ENCODE results near the gene FOLR2.
"Not testable (repeated sequence)": the region's sequence is repeated elsewhere in the genome, so short reads cannot be mapped to it uniquely, and the experiment has no call there.

The FOLR2 gene

DNA sequence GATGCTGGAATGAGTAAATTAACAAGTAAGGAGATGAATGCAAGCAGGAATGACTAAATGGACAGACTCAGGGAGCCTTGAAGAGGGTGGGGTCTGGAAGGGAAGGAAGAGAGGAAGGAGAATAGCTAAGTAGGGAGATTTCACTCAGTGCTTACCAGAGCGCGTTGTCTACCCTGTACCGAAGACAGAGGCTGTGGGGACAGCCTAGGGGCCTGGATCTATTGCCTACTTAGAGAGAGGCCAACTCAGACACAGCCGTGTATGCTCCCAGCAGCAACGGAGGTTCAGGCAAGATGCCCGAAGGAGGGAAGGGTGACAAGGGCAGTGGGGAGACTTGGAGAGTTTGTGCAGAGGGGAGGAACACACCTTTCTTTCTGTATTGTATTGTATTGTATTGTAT is at the start of gene FOLR2:
TSS of gene FOLR2 (plus strand) at position 157 of the 400 bp plus-strand sequence. CDS start 1,791 bp downstream, outside the sequence.
- DNase-seq (ENCODE audit: low spot score), result no peak

- DNase-seq (ENCODE audit: low spot score), result not testable (repeated sequence)
These were observed 47.5 kb upstream of the FOLR2 start for GRCh38 chr11:72169046-72169555.

GRCh38 chr11:72169754-72170153 is 46.8 kb upstream of the FOLR2 start:
- not testable (repeated sequence) for DNase-seq (ENCODE audit: low spot score)

- not testable (repeated sequence) for DNase-seq (ENCODE audit: low spot score)
These were observed 44.6 kb upstream of the FOLR2 start for GRCh38 chr11:72172043-72172442.

DNA sequence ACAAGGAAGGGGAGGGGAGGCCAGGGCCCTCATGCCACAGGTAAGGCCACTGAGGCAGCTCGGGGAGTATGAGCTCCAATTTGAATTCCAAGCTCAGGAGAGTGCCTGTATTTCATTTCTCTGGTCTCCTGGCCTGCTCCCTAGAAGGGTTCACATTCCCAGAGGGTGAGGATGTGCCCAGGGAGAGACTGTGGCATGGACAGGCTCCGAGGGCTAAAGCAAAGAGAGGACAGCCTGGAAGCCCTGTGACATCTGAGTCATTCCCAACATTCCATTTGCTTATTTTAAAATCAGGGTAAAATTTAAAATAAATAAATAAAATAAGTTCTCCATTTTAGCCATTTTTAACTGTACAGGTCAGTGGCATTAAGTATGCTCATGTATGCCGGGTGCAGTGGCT is 43.3 kb upstream of the FOLR2 start:
- no peak for DNase-seq (ENCODE audit: low spot score)

GRCh38 chr11:72174302-72175070 is 42.1 kb upstream of the FOLR2 start:
- no peak for DNase-seq (ENCODE audit: low spot score)

DNA sequence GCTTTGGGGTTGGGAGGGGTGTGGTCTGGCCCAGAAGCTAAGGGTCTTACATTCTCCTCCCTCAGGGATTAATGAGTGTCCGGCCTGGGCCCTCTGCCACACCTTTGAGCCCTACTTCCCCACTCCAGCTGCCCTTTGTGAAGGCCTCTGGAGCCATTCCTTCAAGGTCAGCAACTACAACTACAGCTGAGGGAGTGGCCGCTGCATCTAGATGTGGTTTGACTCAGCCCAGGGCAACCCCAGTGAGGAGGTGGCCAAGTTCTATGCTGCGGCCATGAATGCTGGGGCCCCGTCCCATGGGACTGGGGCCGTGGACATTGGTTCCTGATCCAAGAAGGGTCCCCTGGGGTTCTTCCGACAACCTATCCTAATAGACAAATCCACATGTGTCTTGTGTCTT is 38.9 kb upstream of the FOLR2 start:
- DNase-seq (ENCODE audit: low spot score), result no peak

DNA sequence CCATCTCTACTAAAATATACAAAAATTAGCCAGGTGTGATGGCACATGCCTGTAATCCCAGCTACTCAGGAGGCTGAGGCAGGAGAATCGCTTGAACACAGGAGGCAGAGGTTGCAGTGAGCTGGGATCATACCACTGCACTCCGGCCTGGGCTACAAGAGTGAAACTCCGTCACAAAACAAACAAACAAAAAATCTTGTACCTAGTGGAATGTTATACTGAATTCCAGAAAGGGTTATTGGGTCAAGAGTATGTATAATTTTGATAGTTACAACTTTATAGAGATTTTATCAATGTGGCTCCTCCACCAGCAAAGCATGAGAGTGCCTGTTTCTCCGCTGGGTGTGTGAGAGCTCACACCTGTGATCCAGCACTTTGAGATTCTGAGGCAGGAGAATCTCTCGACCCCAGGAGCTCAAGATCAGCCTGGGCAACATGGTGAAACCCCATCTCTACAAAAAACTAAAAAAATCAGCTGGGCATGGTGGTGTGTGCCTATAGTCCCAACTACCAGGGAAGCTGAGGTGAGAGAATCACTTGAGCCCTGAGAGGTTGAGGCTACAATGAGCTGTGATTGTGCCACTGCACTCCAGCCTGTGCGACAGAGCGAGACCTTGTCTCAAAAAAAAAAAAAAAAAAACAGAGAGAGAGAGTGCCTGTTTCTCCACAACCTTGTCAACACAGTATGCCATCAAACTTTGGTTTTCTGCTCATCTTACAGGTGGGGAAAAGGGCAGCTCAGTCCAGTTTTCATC is 37.4 kb upstream of the FOLR2 start:
- no peak for DNase-seq (ENCODE audit: low spot score)

DNA sequence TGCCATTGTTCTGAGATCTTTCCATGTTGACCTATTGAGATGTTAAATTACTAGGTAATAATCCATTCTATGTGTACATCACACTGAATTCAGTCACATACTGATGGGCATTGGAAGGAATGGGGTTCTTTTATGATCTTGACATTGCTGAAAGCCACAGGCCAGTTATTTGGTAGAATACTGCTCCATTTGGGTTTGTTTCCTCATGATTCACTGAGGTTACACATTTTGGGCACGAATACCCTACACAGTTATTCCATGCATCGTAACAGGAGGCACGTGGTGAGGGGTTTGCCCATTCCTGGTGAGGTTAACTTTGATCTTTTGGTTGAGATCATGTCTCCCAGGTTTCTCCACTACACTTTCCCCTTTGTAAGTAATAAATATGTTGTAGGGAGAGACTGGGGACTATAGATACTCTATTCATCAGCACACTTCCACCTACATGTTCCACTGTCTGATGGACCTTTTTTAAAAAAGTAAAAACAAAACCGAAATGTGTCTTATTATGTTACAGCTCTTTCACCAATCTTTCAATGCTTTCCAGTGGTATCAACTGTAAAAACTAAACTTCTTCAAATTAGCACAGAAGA is 36.7 kb upstream of the FOLR2 start:
- DNase-seq (ENCODE audit: low spot score), result no peak

- DNase-seq (ENCODE audit: low spot score), result not testable (repeated sequence)
These were observed 35.6 kb upstream of the FOLR2 start for GRCh38 chr11:72180892-72181552.

- DNase-seq (ENCODE audit: low spot score), result not testable (repeated sequence)
These were observed 35.0 kb upstream of the FOLR2 start for GRCh38 chr11:72181553-72181958.

- no peak for DNase-seq (ENCODE audit: low spot score)
These were observed 28.3 kb upstream of the FOLR2 start for GRCh38 chr11:72188267-72188666.

DNA sequence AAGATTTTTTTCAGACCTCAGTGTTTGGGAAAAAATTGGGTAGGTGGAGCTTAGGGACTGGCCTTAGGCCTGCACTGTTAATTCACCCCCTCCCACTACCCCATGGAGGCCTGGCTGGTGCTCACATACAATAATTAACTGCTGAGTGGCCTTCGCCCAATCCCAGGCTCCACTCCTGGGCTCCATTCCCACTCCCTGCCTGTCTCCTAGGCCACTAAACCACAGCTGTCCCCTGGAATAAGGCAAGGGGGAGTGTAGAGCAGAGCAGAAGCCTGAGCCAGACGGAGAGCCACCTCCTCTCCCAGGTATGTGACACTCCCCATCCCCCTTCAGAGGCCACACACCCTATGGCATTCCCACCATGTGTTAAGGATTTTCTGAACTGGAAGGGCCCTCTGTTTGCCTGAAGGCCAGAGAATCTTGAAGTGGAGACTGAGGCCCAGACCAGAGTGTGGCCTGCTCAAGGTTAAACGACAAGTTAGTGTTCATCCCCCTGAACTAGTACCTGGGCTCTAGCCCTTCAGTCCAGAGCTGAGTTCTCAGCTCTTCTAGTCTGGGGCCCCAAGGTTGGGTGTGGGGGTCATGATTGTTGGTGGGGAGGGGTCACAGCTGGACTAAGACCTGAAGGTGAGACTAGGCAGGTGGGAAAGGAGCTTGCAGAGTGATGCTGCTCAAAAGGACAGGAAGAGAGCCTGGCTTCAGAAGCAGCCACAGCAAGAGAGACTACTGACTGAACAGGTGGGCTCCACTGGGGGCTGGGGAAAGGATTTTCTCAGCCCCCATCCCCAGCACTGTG is 26.9 kb upstream of the FOLR2 start:
- DNase-seq (ENCODE audit: low spot score), result no peak

- DNase-seq (ENCODE audit: low spot score), result no peak
These were observed 25.9 kb upstream of the FOLR2 start for GRCh38 chr11:72190631-72191071.

DNA sequence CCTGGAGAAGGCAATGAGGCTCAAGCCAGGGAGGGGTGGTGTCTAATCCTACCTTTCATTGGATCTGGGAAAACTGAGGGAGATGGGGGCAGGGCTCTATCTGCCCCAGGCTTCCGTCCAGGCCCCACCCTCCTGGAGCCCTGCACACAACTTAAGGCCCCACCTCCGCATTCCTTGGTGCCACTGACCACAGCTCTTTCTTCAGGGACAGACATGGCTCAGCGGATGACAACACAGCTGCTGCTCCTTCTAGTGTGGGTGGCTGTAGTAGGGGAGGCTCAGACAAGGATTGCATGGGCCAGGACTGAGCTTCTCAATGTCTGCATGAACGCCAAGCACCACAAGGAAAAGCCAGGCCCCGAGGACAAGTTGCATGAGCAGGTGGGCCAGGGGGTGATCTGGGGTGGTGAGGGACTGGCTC is 24.6 kb upstream of the FOLR2 start, which contains the start of gene FOLR1:
TSS of gene FOLR1 (plus strand) at position 180 of the 421 bp plus-strand sequence. CDS start at position 214, 34 bp downstream.
- DNase-seq (ENCODE audit: low spot score), result no peak

DNA sequence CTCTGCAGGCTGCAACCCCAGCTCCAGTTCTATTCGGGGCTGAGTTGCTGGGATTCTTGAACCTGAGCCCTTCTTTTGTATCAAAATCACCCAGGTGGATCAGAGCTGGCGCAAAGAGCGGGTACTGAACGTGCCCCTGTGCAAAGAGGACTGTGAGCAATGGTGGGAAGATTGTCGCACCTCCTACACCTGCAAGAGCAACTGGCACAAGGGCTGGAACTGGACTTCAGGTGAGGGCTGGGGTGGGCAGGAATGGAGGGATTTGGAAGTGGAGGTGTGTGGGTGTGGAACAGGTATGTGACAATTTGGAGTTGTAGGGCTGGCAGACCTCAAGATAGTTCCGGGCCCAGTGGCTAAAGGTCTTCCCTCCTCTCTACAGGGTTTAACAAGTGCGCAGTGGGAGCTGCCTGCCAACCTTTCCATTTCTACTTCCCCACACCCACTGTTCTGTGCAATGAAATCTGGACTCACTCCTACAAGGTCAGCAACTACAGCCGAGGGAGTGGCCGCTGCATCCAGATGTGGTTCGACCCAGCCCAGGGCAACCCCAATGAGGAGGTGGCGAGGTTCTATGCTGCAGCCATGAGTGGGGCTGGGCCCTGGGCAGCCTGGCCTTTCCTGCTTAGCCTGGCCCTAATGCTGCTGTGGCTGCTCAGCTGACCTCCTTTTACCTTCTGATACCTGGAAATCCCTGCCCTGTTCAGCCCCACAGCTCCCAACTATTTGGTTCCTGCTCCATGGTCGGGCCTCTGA is 20.9 kb upstream of the FOLR2 start:
- DNase-seq (ENCODE audit: low spot score), result no peak

GRCh38 chr11:72201445-72201844 is 15.1 kb upstream of the FOLR2 start:
- DNase-seq (ENCODE audit: low spot score), result not testable (repeated sequence)

DNA sequence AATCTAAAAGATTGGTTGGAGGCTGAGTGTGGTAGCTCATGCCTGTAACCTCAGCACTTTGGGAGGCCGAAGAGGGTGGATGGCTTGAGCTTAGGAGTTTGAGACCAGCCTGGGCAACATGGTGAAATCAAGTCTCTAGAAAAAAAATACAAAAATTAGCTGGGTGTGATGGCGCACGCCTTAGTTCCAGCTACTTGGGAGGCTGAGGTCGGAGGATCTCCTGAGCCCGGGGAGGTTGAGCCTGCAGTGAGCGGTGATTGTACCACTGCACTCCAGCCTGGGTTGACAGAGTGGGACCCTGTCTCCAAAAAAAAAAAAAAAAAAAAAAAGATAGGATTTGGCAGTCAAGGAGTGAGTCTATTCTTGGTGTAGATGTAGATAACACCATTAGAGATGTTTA is 14.0 kb upstream of the FOLR2 start:
- no peak for DNase-seq (ENCODE audit: low spot score)

DNA sequence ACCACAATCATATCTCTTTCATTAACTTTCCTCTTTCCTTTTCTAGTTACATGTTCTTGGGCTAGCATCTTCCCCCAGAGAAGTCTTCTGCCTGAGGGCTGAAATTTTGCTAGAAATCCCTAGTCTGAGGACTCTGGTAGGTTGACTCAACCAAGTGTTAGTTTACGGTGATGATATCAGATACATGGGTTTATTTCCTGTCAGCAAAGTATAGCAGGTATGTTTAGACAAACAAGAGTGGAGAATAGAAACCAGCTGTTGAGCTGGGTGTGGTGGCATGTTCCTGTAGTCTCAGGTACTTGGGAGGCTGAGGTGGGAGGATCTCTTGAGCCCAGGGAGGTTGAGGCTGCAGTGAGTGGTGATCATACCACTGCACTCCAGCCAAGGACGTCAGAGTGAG is 13.4 kb upstream of the FOLR2 start:
- no peak for DNase-seq (ENCODE audit: low spot score)

- no peak for DNase-seq (ENCODE audit: low spot score)
These were observed 11.7 kb upstream of the FOLR2 start for GRCh38 chr11:72204886-72205285.
